Parietal lobe (tissue), 2 donors: ENCODE data around the gene BOLA2B. TPM values are rescaled to one million over a fixed set of nuclear protein-coding genes. Genes with fewer than 3 reads are reported as not detected.

Experiments
- small RNA-seq: library from RNA; depleted of rRNA; stranded (forward); fragments of <200 nt; gene quantifications from one replicate; pipeline ENCODE3, GENCODE V24; 2014; ENCODE audit warnings: low replicate concordance
- total RNA-seq: library from RNA; depleted of rRNA; stranded (reverse); fragments of >200 nt; gene quantifications from one replicate; pipeline ENCODE4 v1.2.3, GENCODE V29; 2014

BOLA2B gene
- 16.9 TPM for total RNA-seq

GRCh38 chr16:30193615-30194014, at the start of gene BOLA2B, which contains the start of gene SLX1A:
Gene BOLA2B, minus strand, starts transcription at chr16:30193666. Its CDS starts 71 bp downstream, at chr16:30193595.
Gene SLX1A, plus strand, starts transcription at chr16:30193875. Its CDS starts 210 bp downstream, at chr16:30194085.

GRCh38 chr16:30199049-30199448, 5.6 kb upstream of the BOLA2B start, which contains the start of gene SULT1A3:
Gene SULT1A3, plus strand, starts transcription at chr16:30199255. Its CDS starts 1,474 bp downstream, at chr16:30200729.

GRCh38 chr16:30183233-30184095, 10.0 kb downstream of the BOLA2B start, which contains the start of gene CORO1A:
Gene CORO1A, plus strand, starts transcription at chr16:30183602. Its CDS starts 1,608 bp downstream, at chr16:30185210.

Small RNA genes within 50 kb of the gene (small RNA-seq; reads per million reads assigned to genes)
- gene AC106782.4: not detected

Other genes with a start within 250 kb of the BOLA2B start
- 25.4 TPM for gene TMEM219, start 231.6 kb downstream of the BOLA2B start, total RNA-seq
- gene TAOK2, start 219.8 kb downstream of the BOLA2B start, total RNA-seq: 55.4 TPM
- 18.8 TPM for gene HIRIP3, start 198.0 kb downstream of the BOLA2B start, total RNA-seq
- 22.8 TPM for gene INO80E, start 197.4 kb downstream of the BOLA2B start, total RNA-seq
- gene DOC2A, start 182.6 kb downstream of the BOLA2B start, total RNA-seq: 17.2 TPM
- not detected for gene C16orf92, start 170.5 kb downstream of the BOLA2B start, total RNA-seq
- 24.4 TPM for gene TLCD3B, start 162.4 kb downstream of the BOLA2B start, total RNA-seq
- gene ALDOA, start 127.9 kb downstream of the BOLA2B start, total RNA-seq: 89.8 TPM
- gene PPP4C, start 117.7 kb downstream of the BOLA2B start, total RNA-seq: 60.4 TPM
- gene TBX6, start 101.7 kb downstream of the BOLA2B start, total RNA-seq: 0.31 TPM
- 29.1 TPM for gene YPEL3, start 97.5 kb downstream of the BOLA2B start, total RNA-seq
- 1.9 TPM for gene GDPD3, start 80.1 kb downstream of the BOLA2B start, total RNA-seq
- 26.0 TPM for gene MAPK3, start 70.4 kb downstream of the BOLA2B start, total RNA-seq
- 26.3 TPM for gene CORO1A, start 10.1 kb downstream of the BOLA2B start, total RNA-seq
- 27.2 TPM for gene SLX1A, start 209 bp upstream of the BOLA2B start, total RNA-seq
- 7.8 TPM for gene SULT1A3, start 5.6 kb upstream of the BOLA2B start, total RNA-seq
- gene NPIPB13, start 54.8 kb upstream of the BOLA2B start, total RNA-seq: 8.5 TPM
- gene CD2BP2, start 161.6 kb upstream of the BOLA2B start, total RNA-seq: 42.9 TPM
- gene TBC1D10B, start 176.8 kb upstream of the BOLA2B start, total RNA-seq: 33.2 TPM
- gene MYL11, start 181.1 kb upstream of the BOLA2B start, total RNA-seq: not detected
- gene SEPTIN1, start 188.9 kb upstream of the BOLA2B start, total RNA-seq: 0.94 TPM
- gene ZNF48, start 201.8 kb upstream of the BOLA2B start, total RNA-seq: 31.0 TPM
- gene ZNF771, start 213.9 kb upstream of the BOLA2B start, total RNA-seq: 11.6 TPM
- gene DCTPP1, start 236.4 kb upstream of the BOLA2B start, total RNA-seq: 16.3 TPM